HepG2 (cell line): ENCODE results near the gene IFITM10. TPM values are rescaled to one million over a fixed set of nuclear protein-coding genes. Genes with fewer than 3 reads are reported as not detected.

Experiments
- EED ChIP-seq: sonication (generic); formaldehyde crosslinking; IDR thresholded peaks from 2 replicates; pipeline ENCODE4 v1.5.0; 2020; ENCODE audit warnings: mild to moderate bottlenecking, missing genetic modification reagents
- EZH2 ChIP-seq: conservative IDR thresholded peaks from 2 replicates; pipeline ENCODE4 v1.6.1; 2012; ENCODE audit warnings: mild to moderate bottlenecking, low read depth, low read length, moderate library complexity
- FOXA3 ChIP-seq: IDR thresholded peaks from 2 replicates; pipeline ENCODE4 v1.6.1; 2016; ENCODE audit warnings: missing genetic modification reagents, missing compliant biosample characterization
- JUNB ChIP-seq: sonication (generic); formaldehyde crosslinking; IDR thresholded peaks from 2 replicates; pipeline ENCODE4 v1.8.0; 2022; ENCODE audit warnings: missing genetic modification reagents, mild to moderate bottlenecking, borderline replicate concordance
- MATR3 ChIP-seq: sonication (generic); formaldehyde crosslinking; IDR thresholded peaks from 2 replicates; pipeline ENCODE4 v1.4.0; 2020; ENCODE audit warnings: missing genetic modification reagents
- NCOR1 ChIP-seq: fragments of 200-600 bp; sonication (generic); IDR thresholded peaks from 2 replicates; pipeline ENCODE4 v1.7.0; 2017; ENCODE audit warnings: antibody characterized with exemption, low read length, borderline replicate concordance
- ZNF251 ChIP-seq: sonication (generic); formaldehyde crosslinking; IDR thresholded peaks from 2 replicates; pipeline ENCODE4 v1.9.0; 2021; ENCODE audit warnings: mild to moderate bottlenecking, missing genetic modification reagents
- ZNF431 ChIP-seq: sonication (generic); formaldehyde crosslinking; IDR thresholded peaks from 2 replicates; pipeline ENCODE4 v1.9.0; 2022; ENCODE audit warnings: missing genetic modification reagents, low read depth, mild to moderate bottlenecking, borderline replicate concordance
- polyA plus RNA-seq, 8 experiments: library from polyadenylated mRNA; depleted of rRNA in 3 of 8; stranded (reverse) in 7 of 8; unstranded in 1 of 8; fragments of >200 nt; fragmentation: Illumina TruSeq in 4 of 8; extraction: Trizol in 4 of 8; gene quantifications; 2 replicates each; pipeline versions ENCODE4 v1.2.1 to v1.2.3, GENCODE V29; 2011 to 2016; ENCODE audit warnings: low read depth in 4 of 8, missing spikeins in 1 of 8, mixed read lengths in 1 of 8; ENCODE audit not compliant: insufficient read depth in 1 of 8
- total RNA-seq, 5 experiments: library from RNA; depleted of rRNA; stranded (reverse); fragments of >200 nt; fragmentation: Illumina TruSeq; extraction: Trizol; gene quantifications; 2 replicates each; pipeline ENCODE4 v1.2.3, GENCODE V29; 2016; ENCODE audit warnings: low read depth in 1 of 5
- TF ChIP-seq, protein P1 (sequence below): sonication (generic); formaldehyde crosslinking; IDR thresholded peaks from 2 replicates; pipeline ENCODE4 v1.4.0; 2020; ENCODE audit warnings: missing genetic modification reagents
- TF ChIP-seq, protein P2 (sequence below): sonication (generic); formaldehyde crosslinking; IDR thresholded peaks from 2 replicates; pipeline ENCODE4 v1.4.0; 2020; ENCODE audit warnings: missing genetic modification reagents
- TF ChIP-seq, protein P3 (sequence below): sonication (generic); formaldehyde crosslinking; IDR thresholded peaks from 2 replicates; pipeline ENCODE4 v1.5.0; 2020; ENCODE audit warnings: mild to moderate bottlenecking, missing genetic modification reagents, borderline replicate concordance
- TF ChIP-seq, protein P4 (sequence below): sonication (generic); formaldehyde crosslinking; IDR thresholded peaks from 2 replicates; pipeline ENCODE4 v1.5.0; 2020; ENCODE audit warnings: missing genetic modification reagents

IFITM10 gene
- total and polyA plus RNA-seq, 2 of the 13 experiments (the other 11 are each of a cell fraction or from before 2014, with no cell fraction given): 0.09 to 0.13 TPM

DNA sequence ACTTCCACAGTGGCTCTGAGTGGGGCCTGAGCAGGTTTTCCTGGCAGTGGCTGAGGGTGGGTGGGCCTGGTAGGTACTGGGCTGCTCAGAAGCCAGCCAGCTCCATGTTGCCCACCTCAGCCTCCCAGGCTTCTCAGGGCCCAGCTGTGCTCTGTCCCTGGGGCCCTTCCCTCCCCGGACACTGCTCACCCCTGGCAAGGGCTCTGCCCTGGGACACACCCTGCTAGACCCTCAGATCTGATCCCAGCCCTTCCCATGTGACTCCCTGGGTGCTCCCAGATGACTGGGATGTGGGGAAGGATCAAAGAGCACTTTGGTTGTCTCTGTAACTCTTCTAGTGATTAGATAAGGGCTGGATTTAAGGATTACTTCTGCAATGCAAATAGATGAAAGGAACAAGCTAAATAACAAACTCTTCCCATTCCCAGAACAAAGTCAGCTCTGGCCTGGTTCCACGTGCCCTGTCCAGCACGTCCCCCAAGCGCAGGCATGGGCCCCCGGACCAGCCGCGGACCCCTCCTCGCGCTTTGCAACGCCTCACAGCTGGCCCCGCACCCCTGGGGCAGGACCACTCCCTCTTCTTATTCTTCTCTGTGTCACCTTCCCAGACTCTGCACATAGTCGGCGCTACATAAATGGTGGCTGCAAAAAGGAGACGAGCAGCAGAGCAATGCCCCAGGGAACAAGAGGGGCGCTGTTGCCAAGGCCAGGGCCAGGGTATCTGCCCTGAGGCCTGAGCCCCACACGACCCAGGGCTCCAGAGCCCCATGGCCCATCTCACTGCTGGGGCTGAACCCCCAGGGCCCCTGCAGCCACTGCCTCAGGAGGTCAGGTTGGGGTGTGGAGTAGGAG is 59.1 kb downstream of the IFITM10 start (continued):
- TF ChIP-seq, protein P1, sequence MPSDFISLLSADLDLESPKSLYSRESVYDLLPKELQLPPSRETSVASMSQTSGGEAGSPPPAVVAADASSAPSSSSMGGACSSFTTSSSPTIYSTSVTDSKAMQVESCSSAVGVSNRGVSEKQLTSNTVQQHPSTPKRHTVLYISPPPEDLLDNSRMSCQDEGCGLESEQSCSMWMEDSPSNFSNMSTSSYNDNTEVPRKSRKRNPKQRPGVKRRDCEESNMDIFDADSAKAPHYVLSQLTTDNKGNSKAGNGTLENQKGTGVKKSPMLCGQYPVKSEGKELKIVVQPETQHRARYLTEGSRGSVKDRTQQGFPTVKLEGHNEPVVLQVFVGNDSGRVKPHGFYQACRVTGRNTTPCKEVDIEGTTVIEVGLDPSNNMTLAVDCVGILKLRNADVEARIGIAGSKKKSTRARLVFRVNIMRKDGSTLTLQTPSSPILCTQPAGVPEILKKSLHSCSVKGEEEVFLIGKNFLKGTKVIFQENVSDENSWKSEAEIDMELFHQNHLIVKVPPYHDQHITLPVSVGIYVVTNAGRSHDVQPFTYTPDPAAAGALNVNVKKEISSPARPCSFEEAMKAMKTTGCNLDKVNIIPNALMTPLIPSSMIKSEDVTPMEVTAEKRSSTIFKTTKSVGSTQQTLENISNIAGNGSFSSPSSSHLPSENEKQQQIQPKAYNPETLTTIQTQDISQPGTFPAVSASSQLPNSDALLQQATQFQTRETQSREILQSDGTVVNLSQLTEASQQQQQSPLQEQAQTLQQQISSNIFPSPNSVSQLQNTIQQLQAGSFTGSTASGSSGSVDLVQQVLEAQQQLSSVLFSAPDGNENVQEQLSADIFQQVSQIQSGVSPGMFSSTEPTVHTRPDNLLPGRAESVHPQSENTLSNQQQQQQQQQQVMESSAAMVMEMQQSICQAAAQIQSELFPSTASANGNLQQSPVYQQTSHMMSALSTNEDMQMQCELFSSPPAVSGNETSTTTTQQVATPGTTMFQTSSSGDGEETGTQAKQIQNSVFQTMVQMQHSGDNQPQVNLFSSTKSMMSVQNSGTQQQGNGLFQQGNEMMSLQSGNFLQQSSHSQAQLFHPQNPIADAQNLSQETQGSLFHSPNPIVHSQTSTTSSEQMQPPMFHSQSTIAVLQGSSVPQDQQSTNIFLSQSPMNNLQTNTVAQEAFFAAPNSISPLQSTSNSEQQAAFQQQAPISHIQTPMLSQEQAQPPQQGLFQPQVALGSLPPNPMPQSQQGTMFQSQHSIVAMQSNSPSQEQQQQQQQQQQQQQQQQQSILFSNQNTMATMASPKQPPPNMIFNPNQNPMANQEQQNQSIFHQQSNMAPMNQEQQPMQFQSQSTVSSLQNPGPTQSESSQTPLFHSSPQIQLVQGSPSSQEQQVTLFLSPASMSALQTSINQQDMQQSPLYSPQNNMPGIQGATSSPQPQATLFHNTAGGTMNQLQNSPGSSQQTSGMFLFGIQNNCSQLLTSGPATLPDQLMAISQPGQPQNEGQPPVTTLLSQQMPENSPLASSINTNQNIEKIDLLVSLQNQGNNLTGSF (CRISPR knock-in tag): no peak
- TF ChIP-seq MATR3 (no peak), NCOR1 (peak; percentile 96), EED (CRISPR knock-in tag) (no peak; the same call in 1 of the 2 replicates), ZNF251 (CRISPR knock-in tag) (no peak), FOXA3 (CRISPR knock-in tag) (peak; percentile 94), ZNF431 (peak; percentile 69; the same call in 1 of the 2 replicates), EZH2 (no peak), JUNB (CRISPR knock-in tag) (no peak)
- TF ChIP-seq, protein P2, sequence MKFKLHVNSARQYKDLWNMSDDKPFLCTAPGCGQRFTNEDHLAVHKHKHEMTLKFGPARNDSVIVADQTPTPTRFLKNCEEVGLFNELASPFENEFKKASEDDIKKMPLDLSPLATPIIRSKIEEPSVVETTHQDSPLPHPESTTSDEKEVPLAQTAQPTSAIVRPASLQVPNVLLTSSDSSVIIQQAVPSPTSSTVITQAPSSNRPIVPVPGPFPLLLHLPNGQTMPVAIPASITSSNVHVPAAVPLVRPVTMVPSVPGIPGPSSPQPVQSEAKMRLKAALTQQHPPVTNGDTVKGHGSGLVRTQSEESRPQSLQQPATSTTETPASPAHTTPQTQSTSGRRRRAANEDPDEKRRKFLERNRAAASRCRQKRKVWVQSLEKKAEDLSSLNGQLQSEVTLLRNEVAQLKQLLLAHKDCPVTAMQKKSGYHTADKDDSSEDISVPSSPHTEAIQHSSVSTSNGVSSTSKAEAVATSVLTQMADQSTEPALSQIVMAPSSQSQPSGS (CRISPR knock-in tag): peak; percentile 93
- TF ChIP-seq, protein P3, sequence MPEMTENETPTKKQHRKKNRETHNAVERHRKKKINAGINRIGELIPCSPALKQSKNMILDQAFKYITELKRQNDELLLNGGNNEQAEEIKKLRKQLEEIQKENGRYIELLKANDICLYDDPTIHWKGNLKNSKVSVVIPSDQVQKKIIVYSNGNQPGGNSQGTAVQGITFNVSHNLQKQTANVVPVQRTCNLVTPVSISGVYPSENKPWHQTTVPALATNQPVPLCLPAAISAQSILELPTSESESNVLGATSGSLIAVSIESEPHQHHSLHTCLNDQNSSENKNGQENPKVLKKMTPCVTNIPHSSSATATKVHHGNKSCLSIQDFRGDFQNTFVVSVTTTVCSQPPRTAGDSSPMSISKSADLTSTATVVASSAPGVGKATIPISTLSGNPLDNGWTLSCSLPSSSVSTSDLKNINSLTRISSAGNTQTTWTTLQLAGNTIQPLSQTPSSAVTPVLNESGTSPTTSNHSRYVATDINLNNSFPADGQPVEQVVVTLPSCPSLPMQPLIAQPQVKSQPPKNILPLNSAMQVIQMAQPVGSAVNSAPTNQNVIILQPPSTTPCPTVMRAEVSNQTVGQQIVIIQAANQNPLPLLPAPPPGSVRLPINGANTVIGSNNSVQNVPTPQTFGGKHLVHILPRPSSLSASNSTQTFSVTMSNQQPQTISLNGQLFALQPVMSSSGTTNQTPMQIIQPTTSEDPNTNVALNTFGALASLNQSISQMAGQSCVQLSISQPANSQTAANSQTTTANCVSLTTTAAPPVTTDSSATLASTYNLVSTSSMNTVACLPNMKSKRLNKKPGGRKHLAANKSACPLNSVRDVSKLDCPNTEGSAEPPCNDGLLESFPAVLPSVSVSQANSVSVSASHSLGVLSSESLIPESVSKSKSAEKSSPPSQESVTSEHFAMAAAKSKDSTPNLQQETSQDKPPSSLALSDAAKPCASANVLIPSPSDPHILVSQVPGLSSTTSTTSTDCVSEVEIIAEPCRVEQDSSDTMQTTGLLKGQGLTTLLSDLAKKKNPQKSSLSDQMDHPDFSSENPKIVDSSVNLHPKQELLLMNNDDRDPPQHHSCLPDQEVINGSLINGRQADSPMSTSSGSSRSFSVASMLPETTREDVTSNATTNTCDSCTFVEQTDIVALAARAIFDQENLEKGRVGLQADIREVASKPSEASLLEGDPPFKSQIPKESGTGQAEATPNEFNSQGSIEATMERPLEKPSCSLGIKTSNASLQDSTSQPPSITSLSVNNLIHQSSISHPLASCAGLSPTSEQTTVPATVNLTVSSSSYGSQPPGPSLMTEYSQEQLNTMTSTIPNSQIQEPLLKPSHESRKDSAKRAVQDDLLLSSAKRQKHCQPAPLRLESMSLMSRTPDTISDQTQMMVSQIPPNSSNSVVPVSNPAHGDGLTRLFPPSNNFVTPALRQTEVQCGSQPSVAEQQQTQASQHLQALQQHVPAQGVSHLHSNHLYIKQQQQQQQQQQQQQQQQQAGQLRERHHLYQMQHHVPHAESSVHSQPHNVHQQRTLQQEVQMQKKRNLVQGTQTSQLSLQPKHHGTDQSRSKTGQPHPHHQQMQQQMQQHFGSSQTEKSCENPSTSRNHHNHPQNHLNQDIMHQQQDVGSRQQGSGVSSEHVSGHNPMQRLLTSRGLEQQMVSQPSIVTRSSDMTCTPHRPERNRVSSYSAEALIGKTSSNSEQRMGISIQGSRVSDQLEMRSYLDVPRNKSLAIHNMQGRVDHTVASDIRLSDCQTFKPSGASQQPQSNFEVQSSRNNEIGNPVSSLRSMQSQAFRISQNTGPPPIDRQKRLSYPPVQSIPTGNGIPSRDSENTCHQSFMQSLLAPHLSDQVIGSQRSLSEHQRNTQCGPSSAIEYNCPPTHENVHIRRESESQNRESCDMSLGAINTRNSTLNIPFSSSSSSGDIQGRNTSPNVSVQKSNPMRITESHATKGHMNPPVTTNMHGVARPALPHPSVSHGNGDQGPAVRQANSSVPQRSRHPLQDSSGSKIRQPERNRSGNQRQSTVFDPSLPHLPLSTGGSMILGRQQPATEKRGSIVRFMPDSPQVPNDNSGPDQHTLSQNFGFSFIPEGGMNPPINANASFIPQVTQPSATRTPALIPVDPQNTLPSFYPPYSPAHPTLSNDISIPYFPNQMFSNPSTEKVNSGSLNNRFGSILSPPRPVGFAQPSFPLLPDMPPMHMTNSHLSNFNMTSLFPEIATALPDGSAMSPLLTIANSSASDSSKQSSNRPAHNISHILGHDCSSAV (CRISPR knock-in tag): no peak
- TF ChIP-seq, protein P4, sequence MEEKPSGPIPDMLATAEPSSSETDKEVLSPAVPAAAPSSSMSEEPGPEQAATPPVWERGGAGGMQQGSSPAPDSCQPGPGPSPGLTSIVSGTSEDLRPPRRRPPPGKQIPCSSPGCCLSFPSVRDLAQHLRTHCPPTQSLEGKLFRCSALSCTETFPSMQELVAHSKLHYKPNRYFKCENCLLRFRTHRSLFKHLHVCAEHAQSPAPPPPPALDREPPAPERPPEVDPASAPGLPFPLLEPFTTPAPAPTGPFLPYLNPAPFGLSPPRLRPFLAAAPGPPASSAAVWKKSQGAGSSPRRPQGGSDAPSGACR: peak; percentile 84; the same call in 1 of the 2 replicates
